Measurements from ENCODE around the gene BRIP1. TPM values are rescaled to one million over a fixed set of nuclear protein-coding genes. Genes with fewer than 3 reads are reported as not detected.

BRIP1 gene
- total and polyA plus RNA-seq, 2 experiments from 2014 or later, result 8.0 to 23.1 TPM

DNA sequence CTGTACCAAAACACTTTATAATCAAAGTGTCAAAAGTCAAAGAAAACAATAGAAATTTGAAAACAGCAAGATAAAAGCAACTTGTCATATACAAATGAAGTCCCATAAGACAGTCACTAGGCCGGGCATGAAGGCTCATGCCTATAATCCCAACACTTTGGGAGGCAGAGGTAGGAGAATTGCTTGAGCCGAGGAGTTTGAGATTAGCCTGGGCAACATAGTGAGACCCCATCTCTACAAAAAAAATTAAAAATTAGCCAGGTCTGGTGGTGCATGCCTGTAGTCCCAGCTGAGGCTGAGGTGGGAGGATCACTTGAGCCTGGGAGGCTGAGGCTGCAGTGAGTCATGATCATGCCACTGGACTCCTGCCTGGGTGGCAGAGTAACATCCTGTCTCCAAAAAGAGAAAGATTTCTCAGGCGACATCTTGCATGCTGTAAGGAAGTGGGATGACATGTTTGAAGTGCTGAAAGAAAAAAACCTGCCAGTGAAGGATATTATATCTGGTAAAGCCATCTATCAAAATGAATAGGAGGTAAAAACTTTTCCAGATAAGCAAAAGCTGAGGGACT lies 173.6 kb downstream of the BRIP1 start:
- Histone ChIP-seq H3K4me2 (no peak overlapping the region), H2AFZ (no peak overlapping the region), H4K20me1 (replicated peaks; ENCODE audit: insufficient read depth) (peaks cover 4% of the 10 kb centered on the region; the same call in 1 of the 2 replicates), H3F3A (replicated peaks; ENCODE audit: low read depth) (no peaks in the 10 kb centered on the region), H3K27ac (ENCODE audit: low read depth) (no peak overlapping the region), H3K9me2 (ENCODE audit: insufficient read depth) (no peaks in the 10 kb centered on the region), H3K4me1 (ENCODE audit: insufficient read depth) (no peaks in the 10 kb centered on the region), H3K27me3 (ENCODE audit: insufficient read depth) (no peaks in the 10 kb centered on the region), H3K79me2 (replicated peaks; ENCODE audit: insufficient read depth) (no peaks in the 10 kb centered on the region), H3K36me3 (ENCODE audit: insufficient read depth) (no peaks in the 10 kb centered on the region; the same call in 1 of the 2 replicates), H3K4me3 (no peak overlapping the region)
- H3K36me3 Mint-ChIP-seq (ENCODE audit: low read depth), result peaks cover 13% of the 10 kb centered on the region; the same call in 2 of the 3 replicates
- H3K9me3 Mint-ChIP-seq, result no peaks in the 10 kb centered on the region
- TF ChIP-seq EZH2phosphoT487 (IDR thresholded peaks at IDR 0.05; ENCODE audit: unreplicated experiment), result no peak
- no peak for TF ChIP-seq ZNF462 (CRISPR knock-in tag; IDR thresholded peaks at IDR 0.05)
- no peak for TF ChIP-seq STAT1 (IDR thresholded peaks at IDR 0.05; ENCODE audit: unreplicated experiment)
- TF ChIP-seq CREB1 (CRISPR knock-in tag; IDR thresholded peaks at IDR 0.05; ENCODE audit: low read depth), result no peak
- no peak for TF ChIP-seq EZH2 (IDR thresholded peaks at IDR 0.05; ENCODE audit: low read depth, unreplicated experiment)
- TF ChIP-seq POLR2AphosphoS5 (IDR thresholded peaks at IDR 0.05; ENCODE audit: low read depth), result no peak
- TF ChIP-seq ZNF114 (CRISPR knock-in tag; IDR thresholded peaks at IDR 0.05), result no peak
- TF ChIP-seq, protein P1, sequence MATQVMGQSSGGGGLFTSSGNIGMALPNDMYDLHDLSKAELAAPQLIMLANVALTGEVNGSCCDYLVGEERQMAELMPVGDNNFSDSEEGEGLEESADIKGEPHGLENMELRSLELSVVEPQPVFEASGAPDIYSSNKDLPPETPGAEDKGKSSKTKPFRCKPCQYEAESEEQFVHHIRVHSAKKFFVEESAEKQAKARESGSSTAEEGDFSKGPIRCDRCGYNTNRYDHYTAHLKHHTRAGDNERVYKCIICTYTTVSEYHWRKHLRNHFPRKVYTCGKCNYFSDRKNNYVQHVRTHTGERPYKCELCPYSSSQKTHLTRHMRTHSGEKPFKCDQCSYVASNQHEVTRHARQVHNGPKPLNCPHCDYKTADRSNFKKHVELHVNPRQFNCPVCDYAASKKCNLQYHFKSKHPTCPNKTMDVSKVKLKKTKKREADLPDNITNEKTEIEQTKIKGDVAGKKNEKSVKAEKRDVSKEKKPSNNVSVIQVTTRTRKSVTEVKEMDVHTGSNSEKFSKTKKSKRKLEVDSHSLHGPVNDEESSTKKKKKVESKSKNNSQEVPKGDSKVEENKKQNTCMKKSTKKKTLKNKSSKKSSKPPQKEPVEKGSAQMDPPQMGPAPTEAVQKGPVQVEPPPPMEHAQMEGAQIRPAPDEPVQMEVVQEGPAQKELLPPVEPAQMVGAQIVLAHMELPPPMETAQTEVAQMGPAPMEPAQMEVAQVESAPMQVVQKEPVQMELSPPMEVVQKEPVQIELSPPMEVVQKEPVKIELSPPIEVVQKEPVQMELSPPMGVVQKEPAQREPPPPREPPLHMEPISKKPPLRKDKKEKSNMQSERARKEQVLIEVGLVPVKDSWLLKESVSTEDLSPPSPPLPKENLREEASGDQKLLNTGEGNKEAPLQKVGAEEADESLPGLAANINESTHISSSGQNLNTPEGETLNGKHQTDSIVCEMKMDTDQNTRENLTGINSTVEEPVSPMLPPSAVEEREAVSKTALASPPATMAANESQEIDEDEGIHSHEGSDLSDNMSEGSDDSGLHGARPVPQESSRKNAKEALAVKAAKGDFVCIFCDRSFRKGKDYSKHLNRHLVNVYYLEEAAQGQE (IDR thresholded peaks at IDR 0.05; ENCODE audit: unreplicated experiment), result no peak
- no peak for TF ChIP-seq NANOG (IDR thresholded peaks at IDR 0.05; ENCODE audit: borderline replicate concordance)
- no peak for TF ChIP-seq ZNF331 (CRISPR knock-in tag; IDR thresholded peaks at IDR 0.05; ENCODE audit: low read depth)
- H3K4me1 Mint-ChIP-seq, result no peaks in the 10 kb centered on the region
- DNase-seq (ENCODE audit: low spot score), result no peak
- no peak overlapping the region for H3K27ac Mint-ChIP-seq
- no peak overlapping the region for H3K4me3 Mint-ChIP-seq
- no peaks in the 10 kb centered on the region for H3K27me3 Mint-ChIP-seq (ENCODE audit: insufficient read depth, low read depth, poor library complexity)
- ATAC-seq, result no peak

Measured in GM23338 (cell line).